Keratinocyte (primary cell): ENCODE results near the gene FBXO47. TPM values are rescaled to one million over a fixed set of nuclear protein-coding genes. Genes with fewer than 3 reads are reported as not detected.

Experiments
- DNase-seq: peaks from one replicate; pipeline ENCODE4 v3.0.0-alpha.2; 2011; ENCODE audit warnings: low read depth, missing footprints, low spot score
- FAIRE-seq: peaks from 2 replicates; lab custom pipeline; 2011; peaks lifted over from hg19 to GRCh38; lab: Jason Lieb, UNC
- H2AFZ ChIP-seq: 2 replicates; pipeline ENCODE4 v1.6.0; 2012; ENCODE audit warnings: low read length, control low read depth, inconsistent platforms; ENCODE audit not compliant: control insufficient read depth
- H3K27ac ChIP-seq: 2 replicates; pipeline ENCODE4 v1.5.1; 2011; ENCODE audit warnings: low read length; ENCODE audit not compliant: control insufficient read depth, insufficient read depth
- H3K27me3 ChIP-seq: 3 replicates; pipeline ENCODE4 v1.6.0; 2011; ENCODE audit warnings: low read length; ENCODE audit not compliant: control insufficient read depth, insufficient read depth; ENCODE audit errors: extremely low read depth
- H3K36me3 ChIP-seq, 2 experiments: 2 replicates in 1 of 2; 3 replicates in 1 of 2; pipeline ENCODE4 v1.5.1; 2011; ENCODE audit warnings: low read length in 2 of 2, mild to moderate bottlenecking in 1 of 2; ENCODE audit not compliant: control insufficient read depth in 2 of 2, insufficient read depth in 2 of 2; ENCODE audit errors: extremely low read depth in 1 of 2
- H3K4me1 ChIP-seq: 3 replicates; pipeline ENCODE4 v1.5.1; 2011; ENCODE audit warnings: low read length; ENCODE audit not compliant: control insufficient read depth, insufficient read depth; ENCODE audit errors: extremely low read depth
- H3K4me2 ChIP-seq: 3 replicates; pipeline ENCODE4 v1.6.0; 2011; ENCODE audit warnings: low read depth, low read length; ENCODE audit not compliant: control insufficient read depth, insufficient read depth; ENCODE audit errors: extremely low read depth
- H3K4me3 ChIP-seq, 3 experiments: fragments of 200-600 bp in 1 of 3; sonication (generic) in 1 of 3; 2 replicates in 2 of 3; 3 replicates in 1 of 3; pipeline ENCODE4 v1.5.1; 2011 to 2016; ENCODE audit warnings: low read length in 3 of 3, mild to moderate bottlenecking in 3 of 3, control low read depth in 2 of 3, inconsistent platforms in 1 of 3, low read depth in 1 of 3, mixed read lengths in 1 of 3, mixed run types in 1 of 3, moderate library complexity in 1 of 3; ENCODE audit not compliant: control insufficient read depth in 2 of 3, insufficient read depth in 2 of 3; ENCODE audit errors: extremely low read depth in 1 of 3
- H3K79me2 ChIP-seq: 2 replicates; pipeline ENCODE4 v1.6.0; 2012; ENCODE audit warnings: low read length; ENCODE audit not compliant: control insufficient read depth, insufficient read depth
- H3K9ac ChIP-seq: 3 replicates; pipeline ENCODE4 v1.6.0; 2011; ENCODE audit warnings: low read length; ENCODE audit not compliant: control insufficient read depth, insufficient read depth; ENCODE audit errors: extremely low read depth
- H3K9me1 ChIP-seq: 3 replicates; pipeline ENCODE4 v1.6.0; 2011; ENCODE audit warnings: low read length; ENCODE audit not compliant: control insufficient read depth, insufficient read depth; ENCODE audit errors: extremely low read depth
- H3K9me3 ChIP-seq: 2 replicates; pipeline ENCODE4 v1.5.1; 2012; ENCODE audit warnings: low read depth, low read length; ENCODE audit not compliant: control insufficient read depth
- H4K20me1 ChIP-seq: 3 replicates; pipeline ENCODE4 v1.6.0; 2011; ENCODE audit warnings: low read length; ENCODE audit not compliant: control insufficient read depth, insufficient read depth; ENCODE audit errors: extremely low read depth
- CTCF ChIP-seq, 3 experiments: IDR thresholded peaks in 1 of 3; conservative IDR thresholded peaks in 1 of 3; optimal IDR thresholded peaks in 1 of 3; 2 replicates in 2 of 3; 3 replicates in 1 of 3; pipeline versions ENCODE3 to v1.5.1; 2011; ENCODE audit warnings: low read length in 3 of 3, mild to moderate bottlenecking in 3 of 3, moderate library complexity in 2 of 3, control low read depth in 1 of 3, inconsistent platforms in 1 of 3; ENCODE audit not compliant: insufficient read depth in 2 of 3; ENCODE audit errors: extremely low read depth in 1 of 3
- EZH2 ChIP-seq: IDR thresholded peaks from one replicate; pipeline ENCODE4 v1.6.1; 2012; ENCODE audit warnings: inconsistent platforms, mild to moderate bottlenecking, low read length, moderate library complexity
- dilution Hi-C: fragments of 300-500 bp; cut with MboI; formaldehyde crosslinking; loops from one replicate; pipeline ENCODE4 v1.7.0; 2020; ENCODE audit warnings: low sequenced_read_pairs; ENCODE audit not compliant: extremely low pct_ligation_motif_present
- polyA plus RNA-seq, 5 experiments: library from polyadenylated mRNA; depleted of rRNA in 3 of 5; stranded (reverse) in 3 of 5; stranded (forward) in 1 of 5; unstranded in 1 of 5; fragments of >200 nt; gene quantifications; 1 replicate in 1 of 5; 2 replicates in 3 of 5; 3 replicates in 1 of 5; pipeline versions ENCODE4 v1.2.1 to v1.2.3, GENCODE V29; 2011 to 2012; ENCODE audit warnings: missing spikeins in 2 of 5, low read depth in 1 of 5, low replicate concordance in 1 of 5

The FBXO47 gene
- polyA plus RNA-seq, 1 donor (not counting 4 experiments of a cell fraction or from before 2014, with no cell fraction given), result not detected

GRCh38 chr17:39001703-39002637 is 34.8 kb upstream of the FBXO47 start:
- Histone ChIP-seq H3K36me3 (no peaks in the 10 kb centered on the region), H3K9me1 (no peaks in the 10 kb centered on the region), H3K4me3 (peak overlapping the region in 2 of 3 experiments; percentile 8 to 42), H3K79me2 (no peaks in the 10 kb centered on the region), H2AFZ (peak overlapping the region; percentile 11), H3K4me2 (peak overlapping the region; percentile 80), H3K4me1 (peaks cover 21% of the 10 kb centered on the region), H3K9me3 (peaks cover 2% of the 10 kb centered on the region), H3K27ac (peak overlapping the region; percentile 44), H3K27me3 (no peaks in the 10 kb centered on the region), H4K20me1 (no peaks in the 10 kb centered on the region), H3K9ac (no peak overlapping the region)
- DNase-seq (peak; percentile 45), FAIRE-seq (peak; percentile 85)
- TF ChIP-seq EZH2 (no peak), CTCF (optimal IDR thresholded peaks at IDR 0.05 in 1 of 3, IDR thresholded peaks at IDR 0.05 in 1 of 3, conservative IDR thresholded peaks at IDR 0.05 in 1 of 3; ENCODE audit: extremely low read depth in 1 of 3, insufficient read depth in 2 of 3, low read length in 3 of 3) (no peak)
- dilution Hi-C loops, result no loop called here

GRCh38 chr17:39000021-39000601 is 32.9 kb upstream of the FBXO47 start:
- peaks cover 2% of the 10 kb centered on the region for H3K9me3 ChIP-seq
- H3K27ac ChIP-seq, result no peak overlapping the region
- peaks cover 21% of the 10 kb centered on the region for H3K4me1 ChIP-seq
- no peaks in the 10 kb centered on the region for H3K79me2 ChIP-seq
- H3K4me3 ChIP-seq, result no peak overlapping the region
- H3K9me1 ChIP-seq, result no peaks in the 10 kb centered on the region
- H3K9ac ChIP-seq, result no peak overlapping the region
- no peak overlapping the region for H3K4me2 ChIP-seq
- no peak for FAIRE-seq
- TF ChIP-seq CTCF (optimal IDR thresholded peaks at IDR 0.05 in 1 of 3, IDR thresholded peaks at IDR 0.05 in 1 of 3, conservative IDR thresholded peaks at IDR 0.05 in 1 of 3; ENCODE audit: extremely low read depth in 1 of 3, insufficient read depth in 2 of 3, low read length in 3 of 3) (no peak), EZH2 (no peak)
- H3K36me3 ChIP-seq, result no peaks in the 10 kb centered on the region
- H3K27me3 ChIP-seq, result no peaks in the 10 kb centered on the region
- DNase-seq, result no peak
- dilution Hi-C loops, result no loop called here
- no peaks in the 10 kb centered on the region for H4K20me1 ChIP-seq
- H2AFZ ChIP-seq, result no peak overlapping the region
